ENCODE data around the gene ZFP36. TPM values are rescaled to one million over a fixed set of nuclear protein-coding genes. Genes with fewer than 3 reads are reported as not detected.

Gene ZFP36, protein sequence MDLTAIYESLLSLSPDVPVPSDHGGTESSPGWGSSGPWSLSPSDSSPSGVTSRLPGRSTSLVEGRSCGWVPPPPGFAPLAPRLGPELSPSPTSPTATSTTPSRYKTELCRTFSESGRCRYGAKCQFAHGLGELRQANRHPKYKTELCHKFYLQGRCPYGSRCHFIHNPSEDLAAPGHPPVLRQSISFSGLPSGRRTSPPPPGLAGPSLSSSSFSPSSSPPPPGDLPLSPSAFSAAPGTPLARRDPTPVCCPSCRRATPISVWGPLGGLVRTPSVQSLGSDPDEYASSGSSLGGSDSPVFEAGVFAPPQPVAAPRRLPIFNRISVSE
- total RNA-seq (ENCODE audit: unreplicated experiment), result 3.1 TPM
- long read RNA-seq, partial matches to known transcripts, result 0 of 2 reads
- long read RNA-seq, other reads (novel, unspliced or antisense), result 0 of 2 reads

DNA sequence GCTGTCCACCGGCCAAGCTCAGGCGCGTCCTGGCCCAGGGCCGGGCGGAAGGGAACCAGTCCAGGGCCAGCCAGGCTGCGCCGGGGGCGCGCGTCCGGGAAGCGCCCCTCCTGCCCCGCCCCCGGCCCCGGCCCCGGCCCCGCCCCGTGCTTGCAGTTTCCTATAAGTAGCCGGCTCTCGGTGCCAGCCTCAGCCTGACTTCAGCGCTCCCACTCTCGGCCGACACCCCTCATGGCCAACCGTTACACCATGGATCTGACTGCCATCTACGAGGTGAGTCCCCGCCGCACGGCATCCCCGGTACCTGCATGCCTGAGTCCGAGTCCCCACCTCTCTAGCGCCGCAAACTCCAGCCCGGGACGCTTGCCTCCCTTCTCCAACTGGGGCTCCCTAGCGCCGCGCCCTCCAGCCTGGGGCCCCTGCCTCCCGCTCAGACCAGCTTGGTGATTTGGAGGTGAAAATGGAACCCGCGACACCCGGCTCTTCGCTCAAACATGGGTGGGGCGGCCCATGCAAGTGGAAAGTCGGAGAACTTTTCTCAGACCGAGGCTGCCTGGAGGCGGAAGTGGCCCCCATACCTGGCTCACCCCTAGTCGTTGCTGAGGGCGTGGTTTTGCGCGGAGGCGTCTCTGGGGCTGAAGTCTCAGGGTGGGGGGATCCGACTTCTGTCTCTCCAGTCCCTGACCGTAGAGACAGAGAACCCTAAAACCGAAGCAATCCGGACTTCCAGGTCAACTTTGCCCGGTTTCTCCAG, at the start of gene ZFP36:
ZFP36 (plus strand) TSS at position 192 of the 754 bp plus-strand sequence; CDS start at position 250, 58 bp downstream.
- TF ChIP-seq, protein P1, sequence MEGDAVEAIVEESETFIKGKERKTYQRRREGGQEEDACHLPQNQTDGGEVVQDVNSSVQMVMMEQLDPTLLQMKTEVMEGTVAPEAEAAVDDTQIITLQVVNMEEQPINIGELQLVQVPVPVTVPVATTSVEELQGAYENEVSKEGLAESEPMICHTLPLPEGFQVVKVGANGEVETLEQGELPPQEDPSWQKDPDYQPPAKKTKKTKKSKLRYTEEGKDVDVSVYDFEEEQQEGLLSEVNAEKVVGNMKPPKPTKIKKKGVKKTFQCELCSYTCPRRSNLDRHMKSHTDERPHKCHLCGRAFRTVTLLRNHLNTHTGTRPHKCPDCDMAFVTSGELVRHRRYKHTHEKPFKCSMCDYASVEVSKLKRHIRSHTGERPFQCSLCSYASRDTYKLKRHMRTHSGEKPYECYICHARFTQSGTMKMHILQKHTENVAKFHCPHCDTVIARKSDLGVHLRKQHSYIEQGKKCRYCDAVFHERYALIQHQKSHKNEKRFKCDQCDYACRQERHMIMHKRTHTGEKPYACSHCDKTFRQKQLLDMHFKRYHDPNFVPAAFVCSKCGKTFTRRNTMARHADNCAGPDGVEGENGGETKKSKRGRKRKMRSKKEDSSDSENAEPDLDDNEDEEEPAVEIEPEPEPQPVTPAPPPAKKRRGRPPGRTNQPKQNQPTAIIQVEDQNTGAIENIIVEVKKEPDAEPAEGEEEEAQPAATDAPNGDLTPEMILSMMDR (IDR thresholded peaks at IDR 0.05; ENCODE audit: partially characterized antibody, unreplicated experiment), result no peak
- no peaks in the 10 kb centered on the region for H3K36me3 Mint-ChIP-seq (ENCODE audit: unreplicated experiment)
- H3K27ac Mint-ChIP-seq (ENCODE audit: unreplicated experiment), result peak within 1 kb of the TSS; percentile 60

DNA sequence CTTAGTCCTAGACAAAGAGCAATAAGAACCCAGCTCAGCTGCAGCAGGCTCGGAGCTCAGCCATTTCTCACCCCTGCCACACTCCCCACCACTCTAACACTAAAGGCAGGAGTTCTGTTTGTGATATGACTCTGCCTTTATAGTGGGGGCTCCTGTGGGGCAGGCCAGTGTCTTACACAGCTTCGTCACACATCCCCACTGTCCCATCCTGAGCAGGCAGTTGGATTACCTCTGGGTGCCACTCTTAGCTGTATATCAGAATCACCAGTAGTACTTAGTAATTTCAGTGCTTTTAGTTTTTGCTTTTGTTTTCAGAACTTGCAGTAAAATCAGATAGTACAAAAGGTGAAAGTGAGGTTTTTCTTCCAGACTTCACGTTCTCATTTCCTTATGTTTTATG, 47.6 kb upstream of the ZFP36 start:
- no peaks in the 10 kb centered on the region for H3K4me1 Mint-ChIP-seq (ENCODE audit: low read depth, unreplicated experiment)
- no peak overlapping the region for H3K27ac Mint-ChIP-seq (ENCODE audit: unreplicated experiment)
- H3K4me3 Mint-ChIP-seq (ENCODE audit: unreplicated experiment), result no peak overlapping the region
- H3K27me3 Mint-ChIP-seq (ENCODE audit: unreplicated experiment), result no peaks in the 10 kb centered on the region
- TF ChIP-seq, protein P1 (IDR thresholded peaks at IDR 0.05; ENCODE audit: partially characterized antibody, unreplicated experiment), result no peak
- DNase-seq, result no peak
- H3K9me3 Mint-ChIP-seq (ENCODE audit: unreplicated experiment), result peaks cover 1% of the 10 kb centered on the region
- H3K36me3 Mint-ChIP-seq (ENCODE audit: unreplicated experiment), result peaks cover 5% of the 10 kb centered on the region

More for the DNA sequence above, at the start of gene ZFP36:
- peaks cover 19% of the 10 kb centered on the region for H3K9me3 Mint-ChIP-seq (ENCODE audit: unreplicated experiment)
- peak; percentile 73 for DNase-seq
- H3K27me3 Mint-ChIP-seq (ENCODE audit: unreplicated experiment), result peaks cover 12% of the 10 kb centered on the region
- H3K4me3 Mint-ChIP-seq (ENCODE audit: unreplicated experiment), result peak within 1 kb of the TSS; percentile 91
- peaks cover 24% of the 10 kb centered on the region for H3K4me1 Mint-ChIP-seq (ENCODE audit: low read depth, unreplicated experiment)

DNA sequence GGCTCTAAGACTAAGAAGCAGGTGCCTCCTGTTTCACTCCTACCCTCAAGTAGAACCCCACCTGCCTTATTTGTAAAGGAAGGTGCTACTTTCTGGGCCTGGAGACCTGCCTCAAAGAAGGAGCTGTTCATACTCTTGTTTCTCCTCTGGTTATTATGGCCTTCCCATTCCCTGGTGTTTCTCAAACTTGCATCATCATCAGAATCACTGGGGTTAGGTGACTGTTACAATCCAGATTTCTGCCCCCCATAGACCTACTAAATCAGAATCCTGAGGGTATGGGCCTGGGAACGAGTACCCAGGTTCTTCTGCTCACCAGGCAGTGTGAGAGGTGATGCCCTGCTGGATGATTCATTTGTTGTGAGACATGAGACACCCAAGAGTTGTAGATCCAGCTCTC, 46.0 kb upstream of the ZFP36 start:
- H3K9me3 Mint-ChIP-seq (ENCODE audit: unreplicated experiment), result peaks cover 1% of the 10 kb centered on the region
- TF ChIP-seq, protein P1 (IDR thresholded peaks at IDR 0.05; ENCODE audit: partially characterized antibody, unreplicated experiment), result no peak
- H3K4me3 Mint-ChIP-seq (ENCODE audit: unreplicated experiment), result no peak overlapping the region
- no peak overlapping the region for H3K27ac Mint-ChIP-seq (ENCODE audit: unreplicated experiment)
- H3K27me3 Mint-ChIP-seq (ENCODE audit: unreplicated experiment), result no peaks in the 10 kb centered on the region
- DNase-seq, result no peak
- peaks cover 6% of the 10 kb centered on the region for H3K36me3 Mint-ChIP-seq (ENCODE audit: unreplicated experiment)
- H3K4me1 Mint-ChIP-seq (ENCODE audit: low read depth, unreplicated experiment), result no peaks in the 10 kb centered on the region

DNA sequence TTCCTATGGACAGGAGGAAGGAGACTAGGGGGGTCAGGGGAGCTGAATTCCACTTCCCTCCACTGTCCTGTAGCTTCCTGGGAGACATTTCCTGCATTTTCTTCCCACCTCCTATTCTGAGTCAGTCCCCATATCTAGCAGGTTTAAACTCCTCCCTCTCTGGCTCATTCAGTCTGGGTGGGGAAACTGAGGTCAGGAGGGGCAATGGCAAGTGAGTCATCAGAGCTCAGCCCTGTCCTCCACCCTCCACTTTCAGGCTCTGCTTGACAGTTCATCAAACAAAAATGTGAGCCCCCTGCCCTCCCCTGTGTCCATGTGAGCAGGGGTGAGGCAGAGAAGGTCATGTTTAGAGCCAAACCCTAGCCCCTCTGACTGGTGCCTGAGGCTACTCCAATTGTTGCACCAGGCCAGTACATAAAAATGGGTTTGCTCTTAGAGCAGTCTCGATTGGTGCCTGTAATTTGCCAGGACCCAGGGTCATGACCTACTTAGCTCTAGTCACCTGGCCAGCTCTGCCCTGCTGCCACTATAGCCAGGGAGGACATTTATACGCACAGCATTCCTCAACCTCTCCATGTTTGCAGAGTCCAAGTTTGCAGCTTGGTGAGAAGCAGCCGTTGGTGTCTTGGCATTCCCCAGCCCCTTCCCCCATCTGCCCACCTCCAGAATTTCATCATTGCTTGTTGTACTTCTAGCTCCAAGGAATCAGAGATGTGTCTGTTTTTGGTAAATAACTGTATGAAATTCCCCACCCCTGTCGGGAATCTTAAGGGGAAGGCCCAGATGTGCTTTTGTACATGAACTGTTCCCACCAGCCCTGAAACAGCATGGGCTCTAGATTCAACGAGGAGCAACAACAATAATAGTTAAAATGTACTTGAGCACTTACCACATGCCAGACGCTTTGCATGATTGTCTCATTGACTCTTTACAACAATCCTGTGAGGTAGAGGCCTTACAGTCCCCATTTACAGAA, 43.7 kb upstream of the ZFP36 start:
- TF ChIP-seq, protein P1 (IDR thresholded peaks at IDR 0.05; ENCODE audit: partially characterized antibody, unreplicated experiment), result no peak
- H3K27ac Mint-ChIP-seq (ENCODE audit: unreplicated experiment), result no peak overlapping the region
- H3K4me1 Mint-ChIP-seq (ENCODE audit: low read depth, unreplicated experiment), result no peaks in the 10 kb centered on the region
- peaks cover 1% of the 10 kb centered on the region for H3K9me3 Mint-ChIP-seq (ENCODE audit: unreplicated experiment)
- peaks cover 6% of the 10 kb centered on the region for H3K36me3 Mint-ChIP-seq (ENCODE audit: unreplicated experiment)
- no peak for DNase-seq
- H3K4me3 Mint-ChIP-seq (ENCODE audit: unreplicated experiment), result no peak overlapping the region
- no peaks in the 10 kb centered on the region for H3K27me3 Mint-ChIP-seq (ENCODE audit: unreplicated experiment)

Data from glutamatergic neuron (in vitro differentiated cells).